PC-9 (cell line): ENCODE measurements around the gene CTNNBL1.

Source experiments
- EZH2 ChIP-seq: fragments of 200-600 bp; sonication (generic); IDR thresholded peaks from 2 replicates; pipeline ENCODE4 v1.8.0; 2017; ENCODE audit warnings: antibody characterized with exemption, low read depth
- TF ChIP-seq, protein P1 (sequence below): fragments of 200-600 bp; sonication (generic); conservative IDR thresholded peaks from 2 replicates; pipeline ENCODE4 v1.6.1; 2017; ENCODE audit warnings: mixed run types, antibody characterized with exemption, mild to moderate bottlenecking, moderate library complexity

DNA sequence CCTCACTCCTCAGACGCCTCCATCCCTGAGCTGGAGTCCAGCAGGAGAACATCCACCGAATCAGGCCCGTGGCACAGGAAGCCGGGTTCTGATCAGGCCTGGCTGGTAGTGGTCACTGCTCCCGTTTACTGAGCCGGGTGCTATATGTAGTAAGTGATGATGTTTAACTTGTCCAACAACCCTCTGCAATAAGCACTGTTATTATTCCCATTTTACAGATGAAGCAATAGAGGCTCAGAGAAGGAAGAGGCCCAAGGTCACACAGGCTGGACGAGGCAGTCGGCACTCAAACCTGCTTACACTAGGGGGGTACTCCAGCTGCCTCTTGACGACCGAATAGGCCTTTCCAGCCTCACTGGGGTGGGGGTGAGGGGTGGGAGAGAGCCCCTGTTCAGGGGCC lies 194.8 kb downstream of the CTNNBL1 start:
- TF ChIP-seq, protein P1, sequence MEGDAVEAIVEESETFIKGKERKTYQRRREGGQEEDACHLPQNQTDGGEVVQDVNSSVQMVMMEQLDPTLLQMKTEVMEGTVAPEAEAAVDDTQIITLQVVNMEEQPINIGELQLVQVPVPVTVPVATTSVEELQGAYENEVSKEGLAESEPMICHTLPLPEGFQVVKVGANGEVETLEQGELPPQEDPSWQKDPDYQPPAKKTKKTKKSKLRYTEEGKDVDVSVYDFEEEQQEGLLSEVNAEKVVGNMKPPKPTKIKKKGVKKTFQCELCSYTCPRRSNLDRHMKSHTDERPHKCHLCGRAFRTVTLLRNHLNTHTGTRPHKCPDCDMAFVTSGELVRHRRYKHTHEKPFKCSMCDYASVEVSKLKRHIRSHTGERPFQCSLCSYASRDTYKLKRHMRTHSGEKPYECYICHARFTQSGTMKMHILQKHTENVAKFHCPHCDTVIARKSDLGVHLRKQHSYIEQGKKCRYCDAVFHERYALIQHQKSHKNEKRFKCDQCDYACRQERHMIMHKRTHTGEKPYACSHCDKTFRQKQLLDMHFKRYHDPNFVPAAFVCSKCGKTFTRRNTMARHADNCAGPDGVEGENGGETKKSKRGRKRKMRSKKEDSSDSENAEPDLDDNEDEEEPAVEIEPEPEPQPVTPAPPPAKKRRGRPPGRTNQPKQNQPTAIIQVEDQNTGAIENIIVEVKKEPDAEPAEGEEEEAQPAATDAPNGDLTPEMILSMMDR: no peak
- TF ChIP-seq EZH2: no peak
